Keratinocyte (primary cell): Measurements from ENCODE around the gene DSCAML1. TPM values are rescaled to one million over a fixed set of nuclear protein-coding genes. Genes with fewer than 3 reads are reported as not detected.

Experiments used
- DNase-seq: peaks from one replicate; pipeline ENCODE4 v3.0.0-alpha.2; 2011; ENCODE audit warnings: low read depth, missing footprints, low spot score
- FAIRE-seq: peaks from 2 replicates; lab custom pipeline; 2011; peaks lifted over from hg19 to GRCh38; lab: Jason Lieb, UNC
- H2AFZ ChIP-seq: 2 replicates; pipeline ENCODE4 v1.6.0; 2012; ENCODE audit warnings: low read length, control low read depth, inconsistent platforms; ENCODE audit not compliant: control insufficient read depth
- H3K27ac ChIP-seq: 2 replicates; pipeline ENCODE4 v1.5.1; 2011; ENCODE audit warnings: low read length; ENCODE audit not compliant: control insufficient read depth, insufficient read depth
- H3K27me3 ChIP-seq: 3 replicates; pipeline ENCODE4 v1.6.0; 2011; ENCODE audit warnings: low read length; ENCODE audit not compliant: control insufficient read depth, insufficient read depth; ENCODE audit errors: extremely low read depth
- H3K36me3 ChIP-seq, 2 experiments: 2 replicates in 1 of 2; 3 replicates in 1 of 2; pipeline ENCODE4 v1.5.1; 2011; ENCODE audit warnings: low read length in 2 of 2, mild to moderate bottlenecking in 1 of 2; ENCODE audit not compliant: control insufficient read depth in 2 of 2, insufficient read depth in 2 of 2; ENCODE audit errors: extremely low read depth in 1 of 2
- H3K4me1 ChIP-seq: 3 replicates; pipeline ENCODE4 v1.5.1; 2011; ENCODE audit warnings: low read length; ENCODE audit not compliant: control insufficient read depth, insufficient read depth; ENCODE audit errors: extremely low read depth
- H3K4me2 ChIP-seq: 3 replicates; pipeline ENCODE4 v1.6.0; 2011; ENCODE audit warnings: low read depth, low read length; ENCODE audit not compliant: control insufficient read depth, insufficient read depth; ENCODE audit errors: extremely low read depth
- H3K4me3 ChIP-seq, 3 experiments: fragments of 200-600 bp in 1 of 3; sonication (generic) in 1 of 3; 2 replicates in 2 of 3; 3 replicates in 1 of 3; pipeline ENCODE4 v1.5.1; 2011 to 2016; ENCODE audit warnings: low read length in 3 of 3, mild to moderate bottlenecking in 3 of 3, control low read depth in 2 of 3, inconsistent platforms in 1 of 3, low read depth in 1 of 3, mixed read lengths in 1 of 3, mixed run types in 1 of 3, moderate library complexity in 1 of 3; ENCODE audit not compliant: control insufficient read depth in 2 of 3, insufficient read depth in 2 of 3; ENCODE audit errors: extremely low read depth in 1 of 3
- H3K79me2 ChIP-seq: 2 replicates; pipeline ENCODE4 v1.6.0; 2012; ENCODE audit warnings: low read length; ENCODE audit not compliant: control insufficient read depth, insufficient read depth
- H3K9ac ChIP-seq: 3 replicates; pipeline ENCODE4 v1.6.0; 2011; ENCODE audit warnings: low read length; ENCODE audit not compliant: control insufficient read depth, insufficient read depth; ENCODE audit errors: extremely low read depth
- H3K9me1 ChIP-seq: 3 replicates; pipeline ENCODE4 v1.6.0; 2011; ENCODE audit warnings: low read length; ENCODE audit not compliant: control insufficient read depth, insufficient read depth; ENCODE audit errors: extremely low read depth
- H3K9me3 ChIP-seq: 2 replicates; pipeline ENCODE4 v1.5.1; 2012; ENCODE audit warnings: low read depth, low read length; ENCODE audit not compliant: control insufficient read depth
- H4K20me1 ChIP-seq: 3 replicates; pipeline ENCODE4 v1.6.0; 2011; ENCODE audit warnings: low read length; ENCODE audit not compliant: control insufficient read depth, insufficient read depth; ENCODE audit errors: extremely low read depth
- CTCF ChIP-seq, 3 experiments: IDR thresholded peaks in 1 of 3; conservative IDR thresholded peaks in 1 of 3; optimal IDR thresholded peaks in 1 of 3; 2 replicates in 2 of 3; 3 replicates in 1 of 3; pipeline versions ENCODE3 to v1.5.1; 2011; ENCODE audit warnings: low read length in 3 of 3, mild to moderate bottlenecking in 3 of 3, moderate library complexity in 2 of 3, control low read depth in 1 of 3, inconsistent platforms in 1 of 3; ENCODE audit not compliant: insufficient read depth in 2 of 3; ENCODE audit errors: extremely low read depth in 1 of 3
- EZH2 ChIP-seq: IDR thresholded peaks from one replicate; pipeline ENCODE4 v1.6.1; 2012; ENCODE audit warnings: inconsistent platforms, mild to moderate bottlenecking, low read length, moderate library complexity
- dilution Hi-C: fragments of 300-500 bp; cut with MboI; formaldehyde crosslinking; loops from one replicate; pipeline ENCODE4 v1.7.0; 2020; ENCODE audit warnings: low sequenced_read_pairs; ENCODE audit not compliant: extremely low pct_ligation_motif_present
- polyA plus RNA-seq, 5 experiments: library from polyadenylated mRNA; depleted of rRNA in 3 of 5; stranded (reverse) in 3 of 5; stranded (forward) in 1 of 5; unstranded in 1 of 5; fragments of >200 nt; gene quantifications; 1 replicate in 1 of 5; 2 replicates in 3 of 5; 3 replicates in 1 of 5; pipeline versions ENCODE4 v1.2.1 to v1.2.3, GENCODE V29; 2011 to 2012; ENCODE audit warnings: missing spikeins in 2 of 5, low read depth in 1 of 5, low replicate concordance in 1 of 5

DSCAML1 gene
- polyA plus RNA-seq, 1 donor (not counting 4 experiments of a cell fraction or from before 2014, with no cell fraction given), result not detected

- Histone ChIP-seq H2AFZ (no peak overlapping the region), H3K9ac (no peak overlapping the region), H3K9me3 (no peaks in the 10 kb centered on the region), H3K4me2 (no peak overlapping the region), H3K27me3 (peaks cover 12% of the 10 kb centered on the region), H4K20me1 (no peaks in the 10 kb centered on the region), H3K27ac (no peak overlapping the region), H3K9me1 (no peaks in the 10 kb centered on the region), H3K79me2 (no peaks in the 10 kb centered on the region), H3K36me3 (no peaks in the 10 kb centered on the region), H3K4me1 (no peaks in the 10 kb centered on the region), H3K4me3 (no peak overlapping the region)
- no peak for FAIRE-seq
- DNase-seq, result no peak
- TF ChIP-seq CTCF (optimal IDR thresholded peaks at IDR 0.05 in 1 of 3, IDR thresholded peaks at IDR 0.05 in 1 of 3, conservative IDR thresholded peaks at IDR 0.05 in 1 of 3; ENCODE audit: extremely low read depth in 1 of 3, insufficient read depth in 2 of 3, low read length in 3 of 3), result peak in 1 of 3 experiments; percentile 3
- no peak for TF ChIP-seq EZH2
- dilution Hi-C loops, result no loop called here
Observed at GRCh38 chr11:117595440-117595839, 201.6 kb downstream of the DSCAML1 start.

GRCh38 chr11:117594721-117595120, 202.3 kb downstream of the DSCAML1 start:
- H3K79me2 ChIP-seq, result no peaks in the 10 kb centered on the region
- H3K4me1 ChIP-seq, result no peaks in the 10 kb centered on the region
- H3K36me3 ChIP-seq, result no peaks in the 10 kb centered on the region
- H3K4me3 ChIP-seq, result no peak overlapping the region
- H3K9ac ChIP-seq, result no peak overlapping the region
- dilution Hi-C loops, result no loop called here
- DNase-seq (no peak), FAIRE-seq (no peak)
- H3K9me3 ChIP-seq, result no peaks in the 10 kb centered on the region
- H3K9me1 ChIP-seq, result no peaks in the 10 kb centered on the region
- no peaks in the 10 kb centered on the region for H4K20me1 ChIP-seq
- no peak overlapping the region for H3K27ac ChIP-seq
- TF ChIP-seq EZH2 (no peak), CTCF (optimal IDR thresholded peaks at IDR 0.05 in 1 of 3, IDR thresholded peaks at IDR 0.05 in 1 of 3, conservative IDR thresholded peaks at IDR 0.05 in 1 of 3; ENCODE audit: extremely low read depth in 1 of 3, insufficient read depth in 2 of 3, low read length in 3 of 3) (no peak)
- no peak overlapping the region for H3K4me2 ChIP-seq
- H3K27me3 ChIP-seq, result peaks cover 6% of the 10 kb centered on the region
- H2AFZ ChIP-seq, result no peak overlapping the region
